Stimulated activated naive CD4-positive, alpha-beta T cell treated with Interleukin-2 at 50 U/mL for 16 hours (primary cell): Measurements from ENCODE around the gene TNRC6C.

Source experiments
- DNase-seq: peaks from one replicate; lab custom pipeline; 2025; lab: John Stamatoyannopoulos, UW

TNRC6C gene

GRCh38 chr17:78082988-78083387 is 124.5 kb downstream of the TNRC6C start:
- DNase-seq, result no peak

- no peak for DNase-seq
These were observed 128.2 kb downstream of the TNRC6C start for GRCh38 chr17:78086740-78087139.

- no peak for DNase-seq
These were observed 130.0 kb downstream of the TNRC6C start for GRCh38 chr17:78088529-78088928.

- DNase-seq, result no peak
These were observed 131.2 kb downstream of the TNRC6C start for GRCh38 chr17:78089576-78090281.

GRCh38 chr17:78092794-78093324 is 134.4 kb downstream of the TNRC6C start:
- DNase-seq, result no peak

- no peak for DNase-seq
These were observed 136.5 kb downstream of the TNRC6C start for GRCh38 chr17:78095035-78095434.

- DNase-seq, result no peak
These were observed 137.6 kb downstream of the TNRC6C start for GRCh38 chr17:78096093-78096492.

- DNase-seq, result no peak
These were observed 142.6 kb downstream of the TNRC6C start for GRCh38 chr17:78101112-78101511.

- no peak for DNase-seq
These were observed 143.0 kb downstream of the TNRC6C start for GRCh38 chr17:78101542-78101941.

- DNase-seq, result no peak
These were observed 144.8 kb downstream of the TNRC6C start for GRCh38 chr17:78103311-78103710.

GRCh38 chr17:78104540-78104941 is 146.0 kb downstream of the TNRC6C start:
- DNase-seq, result no peak

GRCh38 chr17:78105101-78105500 is 146.6 kb downstream of the TNRC6C start:
- DNase-seq, result no peak

- DNase-seq, result no peak
These were observed 147.0 kb downstream of the TNRC6C start for GRCh38 chr17:78105551-78105950.

GRCh38 chr17:78106211-78106610 is 147.7 kb downstream of the TNRC6C start:
- no peak for DNase-seq

GRCh38 chr17:78107457-78107856 is 149.0 kb downstream of the TNRC6C start:
- DNase-seq, result no peak

- no peak for DNase-seq
These were observed 149.6 kb downstream of the TNRC6C start for GRCh38 chr17:78107976-78108725.

- DNase-seq, result no peak
These were observed 150.4 kb downstream of the TNRC6C start for GRCh38 chr17:78108726-78109488.

- no peak for DNase-seq
These were observed 150.9 kb downstream of the TNRC6C start for GRCh38 chr17:78109489-78109761.

GRCh38 chr17:78110363-78111015 is 152.0 kb downstream of the TNRC6C start:
- no peak for DNase-seq

GRCh38 chr17:78111016-78111726 is 152.7 kb downstream of the TNRC6C start:
- DNase-seq, result no peak

GRCh38 chr17:78111727-78112517 is 153.4 kb downstream of the TNRC6C start:
- DNase-seq, result no peak
